ENCODE measurements around the gene C11orf91.
A peak's percentile ranks its signal among the peaks of the same experiment; 100 is the strongest.

C11orf91 gene

DNA sequence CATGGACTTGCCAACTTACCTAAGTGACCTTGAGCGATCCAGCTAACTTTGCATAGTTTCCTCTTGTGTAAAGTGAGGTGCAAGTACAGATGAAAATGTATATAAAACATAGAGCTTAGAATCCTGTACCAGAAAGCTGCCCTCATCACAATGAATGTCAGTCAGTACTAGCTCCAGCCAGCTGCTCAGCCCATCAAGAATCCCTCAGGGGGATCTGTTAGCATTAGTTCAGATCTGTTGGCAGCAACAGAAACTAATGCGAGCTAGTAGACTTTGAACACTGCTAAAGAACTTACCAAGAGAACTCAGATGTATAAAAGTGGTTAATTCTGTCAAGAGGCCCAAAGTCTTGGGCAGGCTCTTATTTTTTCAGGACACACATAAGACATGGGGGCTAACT, 6.3 kb upstream of the C11orf91 start:
- Histone ChIP-seq H3K27ac (ENCODE audit: low read depth in 2 of 2, low read length in 2 of 2) (no peak overlapping the region), H3K9ac (ENCODE audit: low read depth in 1 of 2, low read length in 2 of 2) (no peak overlapping the region)

DNA sequence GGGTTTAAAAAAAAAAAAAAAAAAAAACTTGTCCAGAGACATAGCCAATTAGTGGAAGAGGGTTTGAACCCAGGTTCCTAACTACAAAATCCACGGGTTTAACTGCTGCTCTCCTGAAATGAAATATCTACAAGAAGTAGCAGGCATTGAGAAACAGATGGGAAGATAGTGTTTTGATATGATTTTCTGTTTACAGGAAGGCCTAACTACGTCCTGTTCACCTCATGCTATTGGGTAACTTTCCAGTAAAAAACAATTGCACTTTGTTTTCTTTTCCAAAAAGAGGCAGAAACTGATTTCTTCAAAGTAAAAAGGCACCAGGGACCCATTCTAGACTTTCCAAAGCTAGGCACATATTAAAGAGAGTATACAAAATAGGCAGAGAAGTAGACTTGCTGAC, 5.9 kb upstream of the C11orf91 start:
- H3K27ac ChIP-seq (ENCODE audit: low read depth in 2 of 2, low read length in 2 of 2), result no peak overlapping the region
- H3K9me3 ChIP-seq (ENCODE audit: control insufficient read depth in 2 of 2, low read length in 2 of 2), result no peaks in the 10 kb centered on the region
- H3K27me3 ChIP-seq (ENCODE audit: control insufficient read depth in 2 of 2, insufficient read depth in 2 of 2, low read length in 2 of 2), result no peaks in the 10 kb centered on the region
- H3K9ac ChIP-seq (ENCODE audit: low read depth in 1 of 2, low read length in 2 of 2), result no peak overlapping the region
- no peak overlapping the region for H3K4me3 ChIP-seq (ENCODE audit: low read length in 2 of 2)
- peaks cover 19 to 27% of the 10 kb centered on the region in 2 donors for H3K4me1 ChIP-seq (ENCODE audit: control insufficient read depth in 2 of 2, insufficient read depth in 2 of 2, low read length in 2 of 2)
- H3K36me3 ChIP-seq (ENCODE audit: control insufficient read depth in 2 of 2, insufficient read depth in 2 of 2, low read length in 2 of 2), result peaks cover 22 to 24% of the 10 kb centered on the region in 2 donors

More for the DNA sequence above, 6.3 kb upstream of the C11orf91 start:
- Histone ChIP-seq H3K36me3 (ENCODE audit: control insufficient read depth in 2 of 2, insufficient read depth in 2 of 2, low read length in 2 of 2) (peaks cover 22 to 24% of the 10 kb centered on the region in 2 donors), H3K27me3 (ENCODE audit: control insufficient read depth in 2 of 2, insufficient read depth in 2 of 2, low read length in 2 of 2) (no peaks in the 10 kb centered on the region), H3K4me3 (ENCODE audit: low read length in 2 of 2) (no peak overlapping the region), H3K4me1 (ENCODE audit: control insufficient read depth in 2 of 2, insufficient read depth in 2 of 2, low read length in 2 of 2) (peaks cover 14 to 23% of the 10 kb centered on the region in 2 donors), H3K9me3 (ENCODE audit: control insufficient read depth in 2 of 2, low read length in 2 of 2) (no peaks in the 10 kb centered on the region)

DNA sequence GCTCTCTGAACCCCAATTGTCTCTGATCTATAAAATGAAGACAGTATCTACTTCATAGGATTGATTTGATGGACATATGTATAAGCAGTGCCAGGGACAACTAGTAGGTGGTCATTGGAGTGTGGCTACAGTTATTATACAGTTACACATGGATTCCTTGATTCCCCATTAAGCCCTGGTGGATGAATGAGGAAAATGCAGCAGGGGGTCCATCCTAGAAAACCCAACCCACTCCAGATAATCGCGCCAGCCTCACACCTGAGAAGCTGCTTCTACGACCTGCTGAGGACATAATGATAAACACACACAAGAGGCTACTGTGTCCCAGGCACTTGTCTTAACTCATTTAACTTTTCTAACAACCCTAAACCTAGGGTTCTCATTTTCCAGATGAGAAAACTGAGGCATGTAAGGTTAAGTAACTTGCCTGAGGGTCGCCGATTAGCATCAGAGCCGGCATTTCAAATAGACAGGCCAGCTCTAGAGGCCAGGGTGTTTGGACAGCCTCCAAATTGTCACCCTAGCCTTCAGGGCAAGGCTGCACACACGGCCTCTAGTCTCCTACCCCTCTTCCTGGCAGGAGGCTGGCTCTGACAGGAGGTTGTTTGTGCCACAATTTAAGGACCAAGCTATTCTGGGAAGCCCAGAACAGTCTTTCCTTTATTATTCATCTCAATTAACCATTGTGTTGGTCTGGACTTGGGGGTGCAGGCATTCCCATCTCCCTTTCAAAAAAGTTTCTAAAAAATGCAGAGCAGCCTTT, 3.8 kb upstream of the C11orf91 start:
- no peak overlapping the region for H3K9ac ChIP-seq (ENCODE audit: low read depth in 1 of 2, low read length in 2 of 2)

DNA sequence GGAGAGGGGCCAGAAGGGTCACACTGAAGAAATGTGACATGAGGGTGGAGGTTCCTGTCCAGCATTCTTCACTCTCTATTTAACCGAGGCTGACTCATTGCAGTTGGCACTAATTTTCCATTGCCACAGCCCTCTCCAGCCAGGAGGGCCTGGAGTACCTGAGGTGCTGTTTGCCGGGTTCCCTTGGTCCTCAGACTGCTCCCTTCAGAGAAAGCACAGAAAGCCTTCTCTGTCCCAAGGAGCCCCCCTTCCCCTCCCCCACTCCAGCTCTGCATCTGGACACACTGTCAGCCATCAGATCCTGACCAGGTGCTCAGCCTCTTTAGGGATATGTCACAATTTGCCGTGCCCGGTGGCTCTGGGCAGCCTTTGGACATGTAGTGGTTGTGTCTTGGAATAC, 3.2 kb upstream of the C11orf91 start:
- H3K36me3 ChIP-seq (ENCODE audit: control insufficient read depth in 2 of 2, insufficient read depth in 2 of 2, low read length in 2 of 2), result peaks cover 7 to 8% of the 10 kb centered on the region in 2 donors
- H3K9me3 ChIP-seq (ENCODE audit: control insufficient read depth in 2 of 2, low read length in 2 of 2), result no peaks in the 10 kb centered on the region
- peaks cover 32 to 45% of the 10 kb centered on the region in 2 donors for H3K4me1 ChIP-seq (ENCODE audit: control insufficient read depth in 2 of 2, insufficient read depth in 2 of 2, low read length in 2 of 2)
- no peaks in the 10 kb centered on the region for H3K27me3 ChIP-seq (ENCODE audit: control insufficient read depth in 2 of 2, insufficient read depth in 2 of 2, low read length in 2 of 2)
- H3K4me3 ChIP-seq (ENCODE audit: low read length in 2 of 2), result no peak overlapping the region
- H3K9ac ChIP-seq (ENCODE audit: low read depth in 1 of 2, low read length in 2 of 2), result peak overlapping the region in 1 of 2 donors; percentile 49
- H3K27ac ChIP-seq (ENCODE audit: low read depth in 2 of 2, low read length in 2 of 2), result peak overlapping the region; percentile 84 to 90

More for the DNA sequence above, 3.8 kb upstream of the C11orf91 start:
- Histone ChIP-seq H3K4me3 (ENCODE audit: low read length in 2 of 2) (no peak overlapping the region), H3K9me3 (ENCODE audit: control insufficient read depth in 2 of 2, low read length in 2 of 2) (no peaks in the 10 kb centered on the region), H3K36me3 (ENCODE audit: control insufficient read depth in 2 of 2, insufficient read depth in 2 of 2, low read length in 2 of 2) (peaks cover 14% of the 10 kb centered on the region in 2 donors), H3K27ac (ENCODE audit: low read depth in 2 of 2, low read length in 2 of 2) (peak overlapping the region; percentile 84 to 90), H3K27me3 (ENCODE audit: control insufficient read depth in 2 of 2, insufficient read depth in 2 of 2, low read length in 2 of 2) (no peaks in the 10 kb centered on the region), H3K4me1 (ENCODE audit: control insufficient read depth in 2 of 2, insufficient read depth in 2 of 2, low read length in 2 of 2) (peaks cover 30 to 42% of the 10 kb centered on the region in 2 donors)

DNA sequence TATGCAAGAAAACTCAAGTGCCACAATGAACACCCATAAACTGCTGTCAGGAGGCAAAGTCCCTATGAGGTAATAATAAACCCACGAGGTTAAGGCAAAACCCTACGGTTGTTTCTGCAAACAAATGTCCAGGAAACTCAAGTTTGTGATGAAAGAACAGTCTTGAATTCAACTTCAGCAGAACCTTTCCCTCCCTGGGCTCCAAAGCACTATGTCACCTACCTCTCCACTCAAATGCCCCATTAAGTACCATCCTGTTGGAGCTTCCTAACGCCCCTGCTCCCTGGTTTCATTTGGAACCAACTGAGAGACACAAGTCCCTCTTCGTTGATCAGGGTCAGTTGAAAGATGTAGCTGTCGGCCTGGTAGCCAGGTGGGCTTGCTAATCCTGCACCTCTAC, 2.6 kb upstream of the C11orf91 start:
- Histone ChIP-seq H3K9me3 (ENCODE audit: control insufficient read depth in 2 of 2, low read length in 2 of 2) (no peaks in the 10 kb centered on the region), H3K27ac (ENCODE audit: low read depth in 2 of 2, low read length in 2 of 2) (peak overlapping the region; percentile 84 to 90), H3K4me1 (ENCODE audit: control insufficient read depth in 2 of 2, insufficient read depth in 2 of 2, low read length in 2 of 2) (peaks cover 32 to 45% of the 10 kb centered on the region in 2 donors), H3K9ac (ENCODE audit: low read depth in 1 of 2, low read length in 2 of 2) (peak overlapping the region; percentile 1 to 66), H3K36me3 (ENCODE audit: control insufficient read depth in 2 of 2, insufficient read depth in 2 of 2, low read length in 2 of 2) (peaks cover 3 to 4% of the 10 kb centered on the region in 2 donors), H3K4me3 (ENCODE audit: low read length in 2 of 2) (peak overlapping the region in 1 of 2 donors; percentile 40), H3K27me3 (ENCODE audit: control insufficient read depth in 2 of 2, insufficient read depth in 2 of 2, low read length in 2 of 2) (no peaks in the 10 kb centered on the region)

DNA sequence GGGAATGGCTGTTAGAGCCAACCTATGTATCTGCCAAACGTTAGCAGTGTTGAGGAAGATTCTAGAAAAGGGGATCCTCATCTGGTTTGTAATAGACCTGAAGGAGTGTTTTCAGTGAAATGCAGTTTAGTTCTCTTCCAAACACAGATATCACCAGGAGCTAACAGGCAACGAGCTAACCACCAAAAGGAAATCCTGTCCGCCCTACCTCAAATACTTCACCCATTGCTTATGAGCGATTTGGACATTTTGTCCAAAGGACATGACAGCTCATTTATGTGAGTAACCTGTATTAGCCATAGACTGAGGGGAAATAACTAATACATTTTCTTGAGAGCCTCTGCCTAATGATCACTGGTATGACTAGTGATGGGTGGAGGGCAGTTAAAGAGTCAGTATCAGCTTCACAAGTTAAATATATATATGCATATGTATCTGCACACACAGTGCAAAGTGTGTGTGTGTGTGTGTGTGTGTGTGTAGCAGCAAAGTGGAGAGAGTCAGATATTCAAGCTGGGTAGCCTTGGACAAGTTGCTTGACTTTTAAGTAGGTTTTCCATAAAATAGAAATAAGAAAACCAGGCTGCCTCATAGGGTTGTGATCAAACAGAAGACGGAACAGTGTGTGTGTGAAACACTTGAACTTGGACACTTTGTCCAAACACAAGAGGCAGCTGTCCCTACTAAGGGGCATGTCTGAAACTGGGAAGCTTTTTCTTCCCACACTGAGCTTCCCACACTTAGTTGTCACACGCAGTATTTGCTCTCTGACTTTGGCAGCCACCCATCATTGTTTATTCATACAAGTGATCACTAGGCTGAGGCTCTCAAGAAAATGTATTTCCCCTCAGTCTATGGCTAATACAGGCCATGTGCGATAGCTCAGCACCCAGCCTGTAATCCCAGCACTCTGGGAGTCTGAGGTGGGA, 940 bp upstream of the C11orf91 start:
- H3K27me3 ChIP-seq (ENCODE audit: control insufficient read depth in 2 of 2, insufficient read depth in 2 of 2, low read length in 2 of 2), result no peaks in the 10 kb centered on the region
- H3K36me3 ChIP-seq (ENCODE audit: control insufficient read depth in 2 of 2, insufficient read depth in 2 of 2, low read length in 2 of 2), result peaks cover 0 to 2% of the 10 kb centered on the region in 2 donors
- no peaks in the 10 kb centered on the region for H3K9me3 ChIP-seq (ENCODE audit: control insufficient read depth in 2 of 2, low read length in 2 of 2)
- H3K9ac ChIP-seq (ENCODE audit: low read depth in 1 of 2, low read length in 2 of 2), result peak overlapping the region; percentile 76 to 78
- peaks cover 32 to 45% of the 10 kb centered on the region in 2 donors for H3K4me1 ChIP-seq (ENCODE audit: control insufficient read depth in 2 of 2, insufficient read depth in 2 of 2, low read length in 2 of 2)
- H3K27ac ChIP-seq (ENCODE audit: low read depth in 2 of 2, low read length in 2 of 2), result peak overlapping the region; percentile 76 to 90
- peak overlapping the region; percentile 73 to 74 for H3K4me3 ChIP-seq (ENCODE audit: low read length in 2 of 2)

DNA sequence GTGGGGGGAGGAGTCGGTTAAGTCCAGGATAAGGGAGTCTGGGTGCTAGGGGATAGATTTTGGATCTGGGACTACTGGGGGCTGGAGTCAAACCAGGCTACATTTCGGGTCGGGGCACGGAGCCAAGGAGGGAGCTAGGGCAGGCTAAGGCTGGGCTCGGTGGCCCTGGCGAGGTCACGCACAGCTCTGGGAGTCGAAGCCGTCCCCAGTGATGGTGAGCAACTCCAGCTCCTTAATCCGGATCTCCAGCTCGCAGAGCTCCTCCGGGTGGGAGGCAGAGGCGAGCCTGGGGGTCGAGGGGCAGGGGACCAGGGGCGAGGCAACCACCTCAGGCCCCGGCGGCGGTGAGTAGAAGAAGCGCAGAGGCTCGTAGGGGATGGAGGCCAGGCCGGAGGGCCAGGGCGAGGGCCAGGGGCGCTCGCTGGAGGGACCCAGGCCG, 544 bp downstream of the C11orf91 start:
- Histone ChIP-seq H3K27me3 (ENCODE audit: control insufficient read depth in 2 of 2, insufficient read depth in 2 of 2, low read length in 2 of 2) (no peaks in the 10 kb centered on the region), H3K4me3 (ENCODE audit: low read length in 2 of 2) (peak overlapping the region; percentile 32 to 48), H3K36me3 (ENCODE audit: control insufficient read depth in 2 of 2, insufficient read depth in 2 of 2, low read length in 2 of 2) (no peaks in the 10 kb centered on the region), H3K4me1 (ENCODE audit: control insufficient read depth in 2 of 2, insufficient read depth in 2 of 2, low read length in 2 of 2) (peaks cover 32 to 45% of the 10 kb centered on the region in 2 donors), H3K9me3 (ENCODE audit: control insufficient read depth in 2 of 2, low read length in 2 of 2) (no peaks in the 10 kb centered on the region), H3K9ac (ENCODE audit: low read depth in 1 of 2, low read length in 2 of 2) (peak overlapping the region; percentile 18 to 36), H3K27ac (ENCODE audit: low read depth in 2 of 2, low read length in 2 of 2) (peak overlapping the region; percentile 76 to 77)

DNA sequence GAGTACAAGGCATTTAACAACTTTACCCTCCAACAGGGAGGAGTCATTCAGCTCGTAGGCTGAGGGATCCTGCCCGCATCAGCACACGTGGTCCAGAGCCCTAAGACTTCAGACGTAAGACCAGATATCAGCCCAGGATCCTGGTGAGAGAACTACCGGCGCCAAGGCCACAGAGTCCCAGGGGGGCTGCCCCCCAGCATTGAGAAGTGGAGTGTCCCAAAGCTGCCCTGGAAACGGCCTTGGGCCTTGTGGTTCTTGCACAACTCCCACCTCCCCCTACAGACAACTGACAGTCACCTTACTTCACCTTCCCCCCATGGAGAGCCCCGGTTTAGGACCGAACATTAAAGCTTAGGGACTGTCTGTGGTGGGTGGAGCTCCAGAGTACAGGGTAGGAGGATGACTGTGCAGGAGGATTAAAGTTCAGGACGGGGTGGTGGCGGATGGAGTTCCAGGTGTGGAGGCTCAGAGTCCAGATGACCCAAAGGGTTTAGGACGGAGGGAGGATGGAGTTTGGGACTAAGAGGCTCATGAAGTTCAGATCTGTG, 1.0 kb downstream of the C11orf91 start:
- H3K4me1 ChIP-seq (ENCODE audit: control insufficient read depth in 2 of 2, insufficient read depth in 2 of 2, low read length in 2 of 2), result peaks cover 32 to 45% of the 10 kb centered on the region in 2 donors
- H3K36me3 ChIP-seq (ENCODE audit: control insufficient read depth in 2 of 2, insufficient read depth in 2 of 2, low read length in 2 of 2), result no peaks in the 10 kb centered on the region
- H3K27me3 ChIP-seq (ENCODE audit: control insufficient read depth in 2 of 2, insufficient read depth in 2 of 2, low read length in 2 of 2), result no peaks in the 10 kb centered on the region
- peak overlapping the region; percentile 76 to 77 for H3K27ac ChIP-seq (ENCODE audit: low read depth in 2 of 2, low read length in 2 of 2)
- peak overlapping the region in 1 of 2 donors; percentile 48 for H3K4me3 ChIP-seq (ENCODE audit: low read length in 2 of 2)
- no peaks in the 10 kb centered on the region for H3K9me3 ChIP-seq (ENCODE audit: control insufficient read depth in 2 of 2, low read length in 2 of 2)
- peak overlapping the region in 1 of 2 donors; percentile 36 for H3K9ac ChIP-seq (ENCODE audit: low read depth in 1 of 2, low read length in 2 of 2)

DNA sequence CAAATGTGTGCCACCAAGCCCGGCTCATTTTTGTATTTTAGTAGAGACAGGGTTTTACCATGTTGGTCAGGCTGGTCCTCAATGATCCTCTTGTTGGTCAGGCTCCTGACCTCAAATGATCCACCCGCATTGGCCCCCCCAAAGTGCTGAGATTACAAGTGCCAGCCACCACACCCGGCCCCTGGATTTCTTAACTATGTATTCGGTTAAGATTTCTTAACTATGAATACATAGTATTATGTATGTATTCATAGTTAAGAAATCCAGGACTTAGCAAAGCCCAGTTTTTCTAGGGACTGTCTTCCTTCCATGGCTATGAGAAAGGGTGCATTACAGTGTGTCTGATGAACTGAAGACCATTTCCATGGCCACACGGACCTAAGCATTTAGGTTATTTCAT, 1.7 kb downstream of the C11orf91 start:
- Histone ChIP-seq H3K36me3 (ENCODE audit: control insufficient read depth in 2 of 2, insufficient read depth in 2 of 2, low read length in 2 of 2) (no peaks in the 10 kb centered on the region), H3K9me3 (ENCODE audit: control insufficient read depth in 2 of 2, low read length in 2 of 2) (no peaks in the 10 kb centered on the region), H3K27ac (ENCODE audit: low read depth in 2 of 2, low read length in 2 of 2) (peak overlapping the region in 1 of 2 donors; percentile 19), H3K4me1 (ENCODE audit: control insufficient read depth in 2 of 2, insufficient read depth in 2 of 2, low read length in 2 of 2) (peaks cover 28 to 41% of the 10 kb centered on the region in 2 donors), H3K9ac (ENCODE audit: low read depth in 1 of 2, low read length in 2 of 2) (no peak overlapping the region), H3K4me3 (ENCODE audit: low read length in 2 of 2) (no peak overlapping the region), H3K27me3 (ENCODE audit: control insufficient read depth in 2 of 2, insufficient read depth in 2 of 2, low read length in 2 of 2) (no peaks in the 10 kb centered on the region)

All from mucosa of rectum (tissue), 2 donors.